GM11168 (cell line): ENCODE data around the gene ARHGEF33.

Source experiments
- in situ Hi-C: fragments of 300-500 bp; cut with MboI; formaldehyde crosslinking; loops from one replicate; pipeline ENCODE4 v1.12.0; 2022; ENCODE audit warnings: low sequenced_read_pairs; ENCODE audit not compliant: unreplicated experiment

ARHGEF33 gene

GRCh38 chr2:38948995-38949394 is 59.3 kb downstream of the ARHGEF33 start:
- in situ Hi-C loops = loop anchor here (5.0 kb wide), 1 partner anchor 278 kb away; no protein-coding TSS in a partner anchor

DNA sequence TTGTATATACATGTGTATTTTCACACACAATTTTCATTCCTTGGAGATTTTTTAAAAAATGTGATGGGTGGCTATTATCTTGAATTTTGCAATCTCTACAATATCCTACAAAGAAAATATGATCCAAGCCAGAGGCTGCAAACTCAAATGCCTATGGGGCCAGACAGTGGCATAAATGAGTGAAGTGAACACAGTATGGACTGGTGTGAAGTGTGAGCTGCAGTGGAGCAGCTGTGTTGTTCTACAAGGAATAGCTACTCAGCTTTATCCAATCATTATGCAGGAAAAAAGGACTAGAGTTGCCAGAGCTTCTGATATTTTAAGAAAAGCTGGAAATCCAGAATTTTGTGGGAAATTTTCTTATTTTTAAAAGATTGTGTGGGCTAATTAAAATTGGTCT is 62.1 kb downstream of the ARHGEF33 start:
- in situ Hi-C loops = no loop called here

- in situ Hi-C loops = no loop called here
These were observed 68.3 kb downstream of the ARHGEF33 start for GRCh38 chr2:38957972-38958371.

- in situ Hi-C loops = no loop called here
These were observed 69.8 kb downstream of the ARHGEF33 start for GRCh38 chr2:38959466-38959865.

DNA sequence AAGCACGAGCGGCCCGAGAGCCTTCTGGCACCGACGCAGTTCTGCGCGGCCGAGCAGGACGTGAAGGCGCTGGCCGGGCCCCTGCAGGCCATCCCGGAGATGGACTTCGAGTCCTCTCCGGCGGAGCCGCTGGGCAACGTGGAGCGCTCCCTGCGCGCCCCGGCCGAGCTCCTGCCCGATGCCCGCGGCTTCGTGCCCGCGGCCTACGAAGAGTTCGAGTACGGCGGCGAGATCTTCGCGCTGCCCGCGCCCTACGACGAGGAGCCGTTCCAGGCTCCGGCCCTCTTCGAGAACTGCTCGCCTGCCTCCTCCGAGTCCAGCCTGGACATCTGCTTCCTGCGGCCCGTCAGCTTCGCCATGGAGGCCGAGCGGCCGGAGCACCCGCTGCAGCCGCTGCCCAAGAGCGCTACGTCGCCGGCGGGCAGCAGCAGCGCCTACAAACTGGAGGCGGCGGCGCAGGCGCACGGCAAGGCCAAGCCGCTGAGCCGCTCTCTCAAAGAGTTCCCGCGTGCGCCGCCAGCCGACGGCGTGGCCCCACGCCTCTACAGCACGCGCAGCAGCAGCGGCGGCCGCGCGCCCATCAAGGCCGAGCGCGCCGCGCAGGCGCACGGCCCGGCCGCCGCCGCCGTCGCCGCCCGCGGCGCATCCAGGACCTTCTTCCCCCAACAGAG is 70.4 kb downstream of the ARHGEF33 start:
- in situ Hi-C loops = no loop called here

GRCh38 chr2:38960609-38961320 is 71.1 kb downstream of the ARHGEF33 start:
- in situ Hi-C loops = no loop called here

DNA sequence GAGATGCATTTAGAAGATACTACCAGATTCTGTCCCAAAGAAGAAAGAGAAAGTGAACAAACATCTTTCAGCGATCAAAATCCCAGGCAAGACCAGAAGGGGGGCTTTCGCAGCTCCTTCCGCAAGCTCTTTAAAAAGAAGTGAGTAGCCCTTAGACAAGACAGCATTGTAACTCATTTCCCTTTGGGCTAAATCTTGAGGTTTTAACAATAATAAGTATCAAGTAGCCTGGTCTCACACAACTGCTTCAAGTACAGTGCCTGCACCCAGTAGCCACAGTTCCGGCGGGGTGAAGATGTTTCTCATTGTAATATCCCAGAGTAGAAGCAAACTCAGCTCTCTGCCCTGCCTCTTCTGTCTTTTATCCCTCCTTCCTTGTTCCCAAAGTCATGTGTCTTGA is 76.3 kb downstream of the ARHGEF33 start:
- in situ Hi-C loops = no loop called here

DNA sequence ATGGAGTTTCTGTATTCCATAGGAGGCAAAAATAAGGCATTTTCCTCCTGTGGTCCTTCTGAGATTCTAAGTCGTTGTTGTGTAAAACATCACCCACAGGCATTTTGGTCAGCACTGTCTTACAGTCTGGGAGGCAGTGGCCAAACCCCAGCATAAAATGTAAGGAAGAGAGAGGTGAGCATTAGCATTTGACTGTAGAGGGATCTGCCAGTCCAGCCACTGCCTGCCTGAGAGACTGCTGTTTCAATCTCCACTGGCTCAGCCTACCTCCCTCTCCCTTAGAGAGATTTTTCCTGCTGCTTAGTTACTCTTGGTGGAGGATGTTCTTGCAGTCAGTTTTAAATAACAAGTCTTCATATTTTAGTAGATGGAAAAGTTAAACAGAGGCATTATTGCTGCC is 77.0 kb downstream of the ARHGEF33 start:
- in situ Hi-C loops = no loop called here

- in situ Hi-C loops = no loop called here
These were observed 78.3 kb downstream of the ARHGEF33 start for GRCh38 chr2:38968021-38968420.

- in situ Hi-C loops = no loop called here
These were observed 81.7 kb downstream of the ARHGEF33 start for GRCh38 chr2:38971377-38971776.

GRCh38 chr2:38973266-38973665 is 83.6 kb downstream of the ARHGEF33 start:
- in situ Hi-C loops = no loop called here

DNA sequence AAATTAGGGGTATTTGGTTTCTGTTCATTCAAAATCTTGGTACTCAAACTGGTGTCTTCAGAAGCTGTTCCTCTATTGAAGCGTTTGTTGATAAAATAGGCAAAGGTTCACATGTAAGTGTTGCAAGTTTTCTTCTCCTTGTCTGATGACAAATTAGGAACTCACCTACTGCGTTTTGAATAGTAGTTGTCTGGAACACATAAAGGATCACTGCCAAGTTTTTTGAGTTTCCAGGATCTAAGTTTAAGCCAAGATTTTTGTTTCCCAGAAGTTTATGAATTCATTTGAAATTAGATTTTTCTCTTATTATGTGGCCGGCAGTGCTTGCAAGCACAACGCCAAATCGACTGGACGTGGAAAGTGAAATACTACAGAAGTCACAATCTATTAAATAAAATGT is 85.4 kb downstream of the ARHGEF33 start:
- in situ Hi-C loops = no loop called here

GRCh38 chr2:38977047-38977446 is 87.4 kb downstream of the ARHGEF33 start:
- in situ Hi-C loops = no loop called here

DNA sequence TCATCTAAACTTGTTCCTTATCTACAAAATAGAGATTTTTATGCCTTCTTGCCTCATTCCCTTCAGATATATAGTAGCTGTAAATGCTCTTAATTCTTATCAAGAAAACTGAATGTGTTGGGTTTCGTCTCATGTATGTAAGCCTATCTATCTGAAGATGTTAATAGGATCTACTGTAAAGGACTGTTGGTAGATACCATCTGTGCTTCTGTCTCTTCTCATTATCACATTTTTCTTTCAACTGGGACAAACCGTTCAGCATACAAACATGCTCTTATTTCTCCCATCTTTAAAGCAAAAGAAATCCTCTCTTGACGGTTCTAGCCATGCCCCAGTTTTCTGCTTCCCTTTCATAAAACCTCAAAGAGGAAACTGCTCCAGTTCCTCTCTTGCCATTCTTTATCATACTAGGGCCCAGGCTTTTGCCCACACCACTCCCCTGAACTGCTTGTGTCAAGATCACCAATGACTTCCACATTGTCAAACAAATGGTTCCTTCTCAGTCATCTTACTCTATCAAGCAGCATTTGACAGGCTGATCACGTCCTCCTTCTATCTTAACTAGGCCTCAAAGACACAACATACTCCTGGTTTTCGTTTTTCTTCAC is 88.7 kb downstream of the ARHGEF33 start:
- in situ Hi-C loops = no loop called here

- in situ Hi-C loops = no loop called here
These were observed 89.2 kb downstream of the ARHGEF33 start for GRCh38 chr2:38978908-38979307.

DNA sequence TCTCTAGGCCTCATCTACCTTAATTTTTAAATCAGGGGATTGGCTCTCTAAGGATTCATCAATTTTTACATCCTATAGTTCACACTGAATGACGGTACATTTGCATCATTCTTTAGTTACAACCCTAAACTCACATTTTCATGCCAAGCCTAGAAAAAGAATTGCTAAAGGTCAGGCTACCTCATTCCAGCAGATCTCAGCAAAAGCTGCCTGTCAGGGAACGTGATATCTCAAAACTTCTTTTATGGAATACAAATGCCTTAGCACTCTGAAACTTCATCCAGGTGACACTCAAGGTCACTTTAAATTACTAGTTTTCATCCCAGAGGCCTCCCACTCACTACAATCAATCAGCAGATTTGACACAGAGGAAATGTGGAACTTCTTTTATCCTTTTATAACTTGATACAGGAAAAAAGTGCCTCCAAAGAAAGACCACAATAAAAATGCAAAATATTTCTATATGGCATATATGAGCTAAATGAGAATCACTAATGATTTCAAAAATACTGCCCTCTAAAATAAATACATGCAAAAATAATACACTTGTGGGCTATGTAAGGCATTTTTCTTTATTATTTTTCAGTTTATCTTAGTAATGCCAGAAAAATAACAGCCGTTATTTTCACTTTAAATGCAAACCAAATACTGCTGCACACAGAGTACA is 91.5 kb downstream of the ARHGEF33 start:
- in situ Hi-C loops = no loop called here

DNA sequence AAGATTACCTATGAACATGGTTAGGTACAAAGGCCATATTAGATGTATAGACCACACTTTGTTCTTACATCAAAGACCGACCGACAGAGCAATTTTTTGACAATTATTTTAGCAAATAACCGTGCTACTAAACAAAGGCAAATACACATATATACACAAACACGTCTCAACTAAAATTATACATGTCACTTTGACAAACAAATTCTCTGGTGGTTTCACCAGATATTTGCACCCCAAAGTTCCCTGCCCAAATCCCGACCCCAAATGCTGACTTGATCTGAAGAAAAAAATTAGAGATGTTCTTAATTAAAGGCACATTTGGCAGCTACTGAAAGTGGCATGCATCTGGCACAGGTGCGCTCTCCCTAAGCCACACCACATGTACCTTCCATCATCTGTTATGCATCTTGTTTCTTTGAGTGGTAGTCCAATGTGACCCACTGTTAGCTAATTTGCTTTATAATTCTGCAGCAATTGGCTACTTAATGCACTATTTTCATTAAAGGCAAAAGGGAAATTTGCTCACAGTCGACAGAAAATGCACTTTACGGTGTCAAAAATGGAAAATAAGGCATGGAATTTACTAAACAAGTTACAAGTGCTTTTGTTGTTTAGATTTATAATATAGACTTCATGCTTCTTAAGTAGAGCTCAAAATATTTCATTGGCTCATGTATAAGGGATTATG is 92.1 kb downstream of the ARHGEF33 start:
- in situ Hi-C loops = no loop called here

DNA sequence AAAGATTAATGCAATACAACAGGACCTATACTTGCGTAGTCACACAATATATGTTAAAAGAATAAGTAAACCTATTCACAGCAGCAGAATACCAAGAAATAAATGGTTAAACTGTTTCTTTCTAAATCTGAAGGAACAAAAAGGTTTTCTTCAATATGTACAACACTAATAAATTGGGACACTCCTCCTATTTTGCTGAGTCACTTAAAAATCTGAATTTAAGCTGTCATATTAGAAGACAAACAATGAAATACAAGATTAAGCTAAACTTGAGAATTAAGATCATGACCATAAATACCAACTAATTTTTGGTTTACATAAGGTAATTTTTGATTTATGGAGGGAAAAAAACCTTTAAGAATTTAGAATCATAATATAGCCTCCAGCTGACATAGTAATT is 92.8 kb downstream of the ARHGEF33 start:
- in situ Hi-C loops = no loop called here

DNA sequence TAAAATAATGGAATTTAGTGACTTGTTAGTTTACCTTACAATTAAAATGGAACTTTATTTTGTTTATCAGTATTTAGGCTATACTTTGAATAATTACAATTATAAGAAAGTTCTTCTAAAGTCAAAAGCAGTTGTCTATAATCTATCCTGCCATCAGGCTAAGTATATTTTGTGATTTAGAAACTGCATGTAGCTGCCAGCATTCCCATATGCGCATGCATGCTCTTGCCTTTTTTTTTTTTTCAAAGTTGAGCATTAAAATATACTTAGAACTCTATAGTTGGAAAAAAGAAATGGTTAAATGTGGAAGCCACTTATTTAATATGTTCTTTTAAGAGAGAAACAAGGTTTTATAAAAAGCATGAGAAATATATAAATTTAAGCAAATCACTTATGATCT is 99.0 kb downstream of the ARHGEF33 start:
- in situ Hi-C loops = no loop called here

- in situ Hi-C loops = no loop called here
These were observed 102.2 kb downstream of the ARHGEF33 start for GRCh38 chr2:38991899-38992298.
